Measurements from ENCODE around the gene OTUD7B.

GRCh38 chr1:149979245-149979971 is 31.1 kb downstream of the OTUD7B start:
- TF ChIP-seq EZH2phosphoT487 (IDR thresholded peaks at IDR 0.05; ENCODE audit: low read length) (no peak), CTCF (IDR thresholded peaks at IDR 0.05; ENCODE audit: low read length) (no peak)
